ENCODE data around the gene MYH10.
"Not testable (repeated sequence)": the region's sequence is repeated elsewhere in the genome, so short reads cannot be mapped to it uniquely, and the experiment has no call there.

Gene MYH10

GRCh38 chr17:8664456-8665126 is 34.1 kb upstream of the MYH10 start:
- H2AFZ ChIP-seq (ENCODE audit: low read depth, low read length) = no peak overlapping the region
- H3K4me3 ChIP-seq (ENCODE audit: low read depth in 1 of 2, low read length in 2 of 2) = no peak overlapping the region
- H4K20me1 ChIP-seq (ENCODE audit: insufficient read depth, low read length) = no peaks in the 10 kb centered on the region
- no peak for DNase-seq
- no peak for ATAC-seq (ENCODE audit: insufficient read depth, low read depth)
- no peaks in the 10 kb centered on the region for H3K79me2 ChIP-seq (ENCODE audit: insufficient read depth, low read length)
- H3K27ac ChIP-seq (ENCODE audit: low read length) = no peak overlapping the region
- H3K36me3 ChIP-seq (ENCODE audit: insufficient read depth, low read length) = no peaks in the 10 kb centered on the region
- no peaks in the 10 kb centered on the region for H3K9me3 ChIP-seq (ENCODE audit: insufficient read depth, low read length, severe bottlenecking)
- H3K27me3 ChIP-seq (ENCODE audit: insufficient read depth, low read length, poor library complexity) = peaks cover 14% of the 10 kb centered on the region
- H3K4me1 ChIP-seq (ENCODE audit: insufficient read depth, low read length) = no peaks in the 10 kb centered on the region
- no peak overlapping the region for H3K9ac ChIP-seq (ENCODE audit: low read depth, low read length)
- no peak for TF ChIP-seq EZH2 (IDR thresholded peaks at IDR 0.05; ENCODE audit: borderline replicate concordance, low read depth, low read length, severe bottlenecking)
- no peak for TF ChIP-seq CTCF (IDR thresholded peaks at IDR 0.05; ENCODE audit: borderline replicate concordance, extremely low read depth, low read length, poor library complexity, severe bottlenecking)
- H3K4me2 ChIP-seq (ENCODE audit: insufficient read depth, low read length) = no peak overlapping the region

GRCh38 chr17:8662973-8663372 is 32.4 kb upstream of the MYH10 start:
- no peak for ATAC-seq (ENCODE audit: insufficient read depth, low read depth)
- no peak for DNase-seq
- H3K27me3 ChIP-seq (ENCODE audit: insufficient read depth, low read length, poor library complexity) = peaks cover 14% of the 10 kb centered on the region
- no peaks in the 10 kb centered on the region for H3K79me2 ChIP-seq (ENCODE audit: insufficient read depth, low read length)
- H4K20me1 ChIP-seq (ENCODE audit: insufficient read depth, low read length) = no peaks in the 10 kb centered on the region
- TF ChIP-seq CTCF (IDR thresholded peaks at IDR 0.05; ENCODE audit: borderline replicate concordance, extremely low read depth, low read length, poor library complexity, severe bottlenecking) (no peak), EZH2 (IDR thresholded peaks at IDR 0.05; ENCODE audit: borderline replicate concordance, low read depth, low read length, severe bottlenecking) (no peak)
- no peaks in the 10 kb centered on the region for H3K4me1 ChIP-seq (ENCODE audit: insufficient read depth, low read length)
- no peak overlapping the region for H3K4me3 ChIP-seq (ENCODE audit: low read depth in 1 of 2, low read length in 2 of 2)
- no peak overlapping the region for H3K9ac ChIP-seq (ENCODE audit: low read depth, low read length)
- H3K4me2 ChIP-seq (ENCODE audit: insufficient read depth, low read length) = no peak overlapping the region
- no peaks in the 10 kb centered on the region for H3K9me3 ChIP-seq (ENCODE audit: insufficient read depth, low read length, severe bottlenecking)
- H3K27ac ChIP-seq (ENCODE audit: low read length) = no peak overlapping the region
- no peaks in the 10 kb centered on the region for H3K36me3 ChIP-seq (ENCODE audit: insufficient read depth, low read length)
- no peak overlapping the region for H2AFZ ChIP-seq (ENCODE audit: low read depth, low read length)

GRCh38 chr17:8662076-8662831 is 31.7 kb upstream of the MYH10 start:
- Histone ChIP-seq H3K9ac (ENCODE audit: low read depth, low read length) (no peak overlapping the region), H3K4me2 (ENCODE audit: insufficient read depth, low read length) (no peak overlapping the region), H3K27me3 (ENCODE audit: insufficient read depth, low read length, poor library complexity) (peaks cover 10% of the 10 kb centered on the region), H3K27ac (ENCODE audit: low read length) (no peak overlapping the region), H3K36me3 (ENCODE audit: insufficient read depth, low read length) (no peaks in the 10 kb centered on the region), H4K20me1 (ENCODE audit: insufficient read depth, low read length) (no peaks in the 10 kb centered on the region), H3K4me3 (ENCODE audit: low read depth in 1 of 2, low read length in 2 of 2) (no peak overlapping the region), H2AFZ (ENCODE audit: low read depth, low read length) (no peak overlapping the region), H3K4me1 (ENCODE audit: insufficient read depth, low read length) (no peaks in the 10 kb centered on the region), H3K9me3 (ENCODE audit: insufficient read depth, low read length, severe bottlenecking) (no peaks in the 10 kb centered on the region), H3K79me2 (ENCODE audit: insufficient read depth, low read length) (no peaks in the 10 kb centered on the region)
- TF ChIP-seq CTCF (IDR thresholded peaks at IDR 0.05; ENCODE audit: borderline replicate concordance, extremely low read depth, low read length, poor library complexity, severe bottlenecking) = no peak
- ATAC-seq (ENCODE audit: insufficient read depth, low read depth) (no peak), DNase-seq (no peak)

- not testable (repeated sequence) for H3K4me3 ChIP-seq (ENCODE audit: low read depth in 1 of 2, low read length in 2 of 2); H3K4me2 ChIP-seq (ENCODE audit: insufficient read depth, low read length); H3K27ac ChIP-seq (ENCODE audit: low read length); H3K36me3 ChIP-seq (ENCODE audit: insufficient read depth, low read length); H3K9me3 ChIP-seq (ENCODE audit: insufficient read depth, low read length, severe bottlenecking); DNase-seq; H3K79me2 ChIP-seq (ENCODE audit: insufficient read depth, low read length); H4K20me1 ChIP-seq (ENCODE audit: insufficient read depth, low read length); H3K9ac ChIP-seq (ENCODE audit: low read depth, low read length); ATAC-seq (ENCODE audit: insufficient read depth, low read depth); H2AFZ ChIP-seq (ENCODE audit: low read depth, low read length); H3K4me1 ChIP-seq (ENCODE audit: insufficient read depth, low read length)
- H3K27me3 ChIP-seq (ENCODE audit: insufficient read depth, low read length, poor library complexity) = peaks cover 10% of the 10 kb centered on the region
Measured at GRCh38 chr17:8660709-8661108, 30.2 kb upstream of the MYH10 start.

Measured in DND-41 (cell line).